BLaER1 treated with 17β-estradiol and CSF1 and Interleukin-3, amounts not matched to agents 10 nM and 100 nM (cell line): ENCODE data around the gene PLA2G6.

ENCODE experiments used
- H3K27ac ChIP-seq, 11 experiments: shearing (Covaris generic); formaldehyde crosslinking; 2 replicates each; pipeline ENCODE4 v1.8.1; 2022
- H3K27me3 ChIP-seq, 11 experiments: shearing (Covaris generic); formaldehyde crosslinking; 2 replicates each; pipeline ENCODE4 v1.8.1; 2022
- H3K36me3 ChIP-seq, 11 experiments: shearing (Covaris generic); formaldehyde crosslinking; 2 replicates each; pipeline ENCODE4 v1.8.1; 2022
- H3K4me1 ChIP-seq, 10 experiments: shearing (Covaris generic); formaldehyde crosslinking; 2 replicates each; pipeline ENCODE4 v1.8.1; 2022
- H3K4me2 ChIP-seq, 11 experiments: shearing (Covaris generic); formaldehyde crosslinking; 2 replicates each; pipeline ENCODE4 v1.8.1; 2022
- H3K4me3 ChIP-seq, 10 experiments: shearing (Covaris generic); formaldehyde crosslinking; 2 replicates each; pipeline ENCODE4 v1.8.1; 2022
- H3K9ac ChIP-seq, 11 experiments: shearing (Covaris generic); formaldehyde crosslinking; 2 replicates each; pipeline ENCODE4 v1.8.1; 2022
- H3K9me3 ChIP-seq, 11 experiments: shearing (Covaris generic); formaldehyde crosslinking; replicated peaks in 1 of 11; 2 replicates each; pipeline ENCODE4 v1.8.1; 2022
- H4K20me1 ChIP-seq, 11 experiments: shearing (Covaris generic); formaldehyde crosslinking; 2 replicates each; pipeline ENCODE4 v1.8.1; 2022
- Cebpa-rat ChIP-seq, 11 experiments: shearing (Covaris generic); IDR thresholded peaks; 2 replicates each; pipeline ENCODE4 v1.8.1; 2022

PLA2G6 gene

GRCh38 chr22:38170469-38170868, 11.2 kb downstream of the PLA2G6 start:
- no peak for TF ChIP-seq Cebpa-rat (IDR thresholded peaks at IDR 0.05)
- no peak overlapping the region for H3K9ac ChIP-seq
- H4K20me1 ChIP-seq, result no peaks in the 10 kb centered on the region
- no peak overlapping the region for H3K27ac ChIP-seq
- H3K9me3 ChIP-seq, result no peaks in the 10 kb centered on the region
- H3K4me3 ChIP-seq, result no peak overlapping the region
- H3K36me3 ChIP-seq, result peaks cover 0 to 37% (median 23%) of the 10 kb centered on the region in 11 experiments; a peak in 13 of 22 replicates
- no peak overlapping the region for H3K4me2 ChIP-seq
- H3K4me1 ChIP-seq, result peaks cover 55 to 78% (median 68%) of the 10 kb centered on the region in 10 experiments
- no peaks in the 10 kb centered on the region for H3K27me3 ChIP-seq

DNA sequence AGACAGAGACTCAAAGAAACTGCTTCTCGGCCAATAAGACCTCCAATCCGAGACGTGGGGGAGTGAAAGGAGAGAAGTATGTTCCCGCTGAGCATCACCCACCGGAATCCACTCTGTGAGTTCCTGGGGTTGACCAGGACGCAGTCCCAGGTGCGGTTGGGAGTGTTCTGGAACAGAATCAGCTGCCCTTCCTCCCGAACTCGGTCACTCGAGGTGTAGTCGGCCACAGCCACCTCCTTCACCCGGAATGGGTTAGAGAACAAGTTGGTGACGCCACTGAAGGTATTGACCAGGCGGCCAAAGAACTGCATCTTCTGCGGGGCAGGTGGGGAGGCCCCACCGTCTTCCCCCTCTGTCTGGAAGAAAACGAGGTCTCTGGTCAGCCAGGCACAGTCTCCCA, 12.5 kb downstream of the PLA2G6 start:
- Histone ChIP-seq H3K27me3 (no peaks in the 10 kb centered on the region), H3K9me3 (no peaks in the 10 kb centered on the region), H3K27ac (peak overlapping the region in 4 of 11 experiments; percentile 3 to 38 (median 24); a peak in 4 of 22 replicates), H3K4me3 (no peak overlapping the region), H3K4me2 (peak overlapping the region in 4 of 11 experiments; percentile 18 to 49 (median 30); a peak in 6 of 22 replicates), H3K36me3 (peaks cover 0 to 42% (median 23%) of the 10 kb centered on the region in 11 experiments; a peak in 13 of 22 replicates), H4K20me1 (peaks cover 0 to 8% (median 0%) of the 10 kb centered on the region in 11 experiments; a peak in 5 of 22 replicates), H3K4me1 (peaks cover 46 to 76% (median 65%) of the 10 kb centered on the region in 10 experiments), H3K9ac (no peak overlapping the region)
- TF ChIP-seq Cebpa-rat (IDR thresholded peaks at IDR 0.05), result no peak

GRCh38 chr22:38167988-38168407, 13.6 kb downstream of the PLA2G6 start:
- H3K36me3 ChIP-seq, result peaks cover 0 to 42% (median 23%) of the 10 kb centered on the region in 11 experiments; a peak in 13 of 22 replicates
- H3K4me2 ChIP-seq, result peak overlapping the region in 7 of 11 experiments; percentile 6 to 39 (median 17); a peak in 8 of 22 replicates
- peaks cover 43 to 76% (median 64%) of the 10 kb centered on the region in 10 experiments for H3K4me1 ChIP-seq

DNA sequence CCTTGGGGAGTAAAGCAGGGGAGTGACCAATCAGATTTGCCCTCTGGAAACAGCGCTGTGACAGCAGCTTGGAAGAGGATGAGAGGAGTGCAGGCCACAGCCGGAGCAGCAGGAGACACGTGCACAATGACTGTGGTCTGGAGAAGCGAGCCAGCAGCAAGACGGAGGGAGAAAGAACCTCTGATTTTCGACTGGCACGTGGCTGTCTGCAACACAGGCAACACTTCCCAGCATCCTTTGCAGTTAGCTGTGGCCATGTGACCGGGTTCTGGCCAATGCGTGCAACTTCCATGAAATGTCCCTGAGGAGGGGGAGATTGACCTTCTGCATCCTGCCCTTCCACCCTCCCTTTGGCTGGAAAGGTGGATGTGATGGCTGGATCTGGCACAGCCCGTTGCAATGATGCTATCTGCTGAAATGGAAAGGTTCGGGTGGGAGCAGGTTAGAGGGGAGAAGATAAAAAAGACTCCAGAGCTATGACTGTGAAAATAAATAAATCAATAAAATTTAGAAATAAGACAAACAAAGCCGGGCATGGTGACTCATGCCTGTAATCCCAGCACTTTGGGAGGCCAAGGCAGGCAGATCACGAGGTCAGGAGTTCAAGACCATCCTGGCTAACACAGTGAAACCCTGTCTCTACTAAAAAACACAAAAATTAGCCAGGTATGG, 15.6 kb downstream of the PLA2G6 start:
- Histone ChIP-seq H3K9ac (no peak overlapping the region), H3K36me3 (peaks cover 0 to 42% (median 23%) of the 10 kb centered on the region in 11 experiments; a peak in 13 of 22 replicates)

More at GRCh38 chr22:38167988-38168407, 13.6 kb downstream of the PLA2G6 start:
- Histone ChIP-seq H3K4me3 (no peak overlapping the region), H3K9ac (0 out of 22 replicates have a peak overlapping the region, but pooled peaks of 1 of the 11 experiments have one; percentile 1), H3K27ac (peak overlapping the region in 1 of 11 experiments; percentile 16; a peak in 1 of 22 replicates), H3K9me3 (no peaks in the 10 kb centered on the region), H4K20me1 (peaks cover 0 to 18% (median 0%) of the 10 kb centered on the region in 11 experiments; a peak in 7 of 22 replicates), H3K27me3 (no peaks in the 10 kb centered on the region; a peak in 1 of 22 replicates)
- no peak for TF ChIP-seq Cebpa-rat (IDR thresholded peaks at IDR 0.05)

GRCh38 chr22:38164551-38164918, 17.1 kb downstream of the PLA2G6 start:
- Histone ChIP-seq H3K4me1 (peaks cover 53 to 85% (median 75%) of the 10 kb centered on the region in 10 experiments), H3K4me2 (peak overlapping the region in 2 of 11 experiments; percentile 78 to 91; a peak in 3 of 22 replicates), H3K27ac (no peak overlapping the region)

More for the DNA sequence above, 15.6 kb downstream of the PLA2G6 start:
- no peaks in the 10 kb centered on the region for H3K9me3 ChIP-seq
- peak overlapping the region; percentile 0 to 47 (median 23); a peak in 12 of 22 replicates for H3K4me2 ChIP-seq
- H3K4me1 ChIP-seq, result peaks cover 50 to 82% (median 71%) of the 10 kb centered on the region in 10 experiments
- no peak overlapping the region for H3K4me3 ChIP-seq
- no peaks in the 10 kb centered on the region; a peak in 1 of 22 replicates for H3K27me3 ChIP-seq
- no peak for TF ChIP-seq Cebpa-rat (IDR thresholded peaks at IDR 0.05)
- no peak overlapping the region for H3K27ac ChIP-seq
- H4K20me1 ChIP-seq, result peaks cover 0 to 25% (median 0%) of the 10 kb centered on the region in 11 experiments; a peak in 9 of 22 replicates

DNA sequence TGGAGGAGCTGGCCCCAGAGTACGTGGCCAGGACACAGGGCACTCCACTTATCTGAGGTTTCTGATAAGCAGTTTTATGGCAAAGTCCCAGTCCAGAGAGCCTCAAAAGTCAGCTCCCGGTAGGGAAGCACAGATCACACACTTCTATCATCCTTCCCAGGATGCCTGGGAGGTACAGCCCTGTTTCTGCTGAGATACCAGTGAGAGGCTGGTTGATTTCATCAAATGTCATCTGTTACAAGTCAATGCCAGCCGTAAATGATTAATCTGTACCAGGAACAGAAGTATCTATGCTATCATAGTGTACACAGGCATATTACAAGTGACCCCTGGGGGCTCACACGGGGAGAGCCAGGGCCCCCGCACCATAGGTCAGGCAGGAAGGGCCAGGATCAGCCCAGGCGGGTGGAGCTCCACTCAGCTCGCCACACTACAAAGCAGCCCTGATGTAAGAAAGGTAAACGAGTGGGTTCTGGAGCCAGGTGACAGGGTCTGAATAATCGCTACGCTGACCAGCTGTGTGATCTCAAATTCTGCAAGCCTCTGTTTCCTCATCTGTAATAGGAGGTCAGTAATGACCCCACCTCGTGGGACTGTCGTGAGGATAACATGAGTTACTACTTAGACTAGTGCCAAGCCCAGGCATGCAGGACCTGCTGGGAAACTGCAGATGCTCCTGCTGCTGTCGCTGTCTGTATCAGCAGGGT, 17.6 kb downstream of the PLA2G6 start:
- no peak for TF ChIP-seq Cebpa-rat (IDR thresholded peaks at IDR 0.05)
- H3K4me1 ChIP-seq, result peaks cover 52 to 83% (median 76%) of the 10 kb centered on the region in 10 experiments
- H3K4me2 ChIP-seq, result peak overlapping the region in 9 of 11 experiments; percentile 70 to 91 (median 81); a peak in 15 of 22 replicates
- no peaks in the 10 kb centered on the region for H3K9me3 ChIP-seq
- peaks cover 0 to 25% (median 0%) of the 10 kb centered on the region in 11 experiments; a peak in 9 of 22 replicates for H4K20me1 ChIP-seq
- H3K27ac ChIP-seq, result peak overlapping the region in 8 of 11 experiments; percentile 17 to 58 (median 42); a peak in 9 of 22 replicates
- H3K27me3 ChIP-seq, result no peaks in the 10 kb centered on the region; a peak in 1 of 22 replicates
- peak overlapping the region in 6 of 11 experiments; percentile 21 to 47 (median 38); a peak in 9 of 22 replicates for H3K9ac ChIP-seq
- no peak overlapping the region for H3K4me3 ChIP-seq
- H3K36me3 ChIP-seq, result peaks cover 0 to 39% (median 23%) of the 10 kb centered on the region in 11 experiments; a peak in 13 of 22 replicates

More at GRCh38 chr22:38164551-38164918, 17.1 kb downstream of the PLA2G6 start:
- peaks cover 0 to 42% (median 23%) of the 10 kb centered on the region in 11 experiments; a peak in 13 of 22 replicates for H3K36me3 ChIP-seq
- H3K9ac ChIP-seq, result no peak overlapping the region
- H3K4me3 ChIP-seq, result no peak overlapping the region
- peaks cover 0 to 25% (median 0%) of the 10 kb centered on the region in 11 experiments; a peak in 9 of 22 replicates for H4K20me1 ChIP-seq
- TF ChIP-seq Cebpa-rat (IDR thresholded peaks at IDR 0.05), result no peak
- no peaks in the 10 kb centered on the region for H3K9me3 ChIP-seq
- no peaks in the 10 kb centered on the region; a peak in 1 of 22 replicates for H3K27me3 ChIP-seq

- Histone ChIP-seq H3K9ac (peak overlapping the region in 10 of 11 experiments; percentile 21 to 47 (median 32); a peak in 11 of 22 replicates), H3K4me2 (peak overlapping the region; percentile 70 to 91 (median 81)), H3K27me3 (no peaks in the 10 kb centered on the region; a peak in 1 of 22 replicates), H3K27ac (peak overlapping the region in 10 of 11 experiments; percentile 9 to 58 (median 30); a peak in 17 of 22 replicates), H3K4me1 (peaks cover 47 to 75% (median 71%) of the 10 kb centered on the region in 10 experiments), H3K36me3 (peaks cover 0 to 30% (median 17%) of the 10 kb centered on the region in 11 experiments; a peak in 13 of 22 replicates), H3K9me3 (no peaks in the 10 kb centered on the region), H4K20me1 (peaks cover 0 to 25% (median 0%) of the 10 kb centered on the region in 11 experiments; a peak in 9 of 22 replicates), H3K4me3 (no peak overlapping the region)
- no peak for TF ChIP-seq Cebpa-rat (IDR thresholded peaks at IDR 0.05)
These were observed 18.5 kb downstream of the PLA2G6 start for GRCh38 chr22:38162881-38163843.
